ENCODE data around the gene RFPL1.

Gene RFPL1

DNA sequence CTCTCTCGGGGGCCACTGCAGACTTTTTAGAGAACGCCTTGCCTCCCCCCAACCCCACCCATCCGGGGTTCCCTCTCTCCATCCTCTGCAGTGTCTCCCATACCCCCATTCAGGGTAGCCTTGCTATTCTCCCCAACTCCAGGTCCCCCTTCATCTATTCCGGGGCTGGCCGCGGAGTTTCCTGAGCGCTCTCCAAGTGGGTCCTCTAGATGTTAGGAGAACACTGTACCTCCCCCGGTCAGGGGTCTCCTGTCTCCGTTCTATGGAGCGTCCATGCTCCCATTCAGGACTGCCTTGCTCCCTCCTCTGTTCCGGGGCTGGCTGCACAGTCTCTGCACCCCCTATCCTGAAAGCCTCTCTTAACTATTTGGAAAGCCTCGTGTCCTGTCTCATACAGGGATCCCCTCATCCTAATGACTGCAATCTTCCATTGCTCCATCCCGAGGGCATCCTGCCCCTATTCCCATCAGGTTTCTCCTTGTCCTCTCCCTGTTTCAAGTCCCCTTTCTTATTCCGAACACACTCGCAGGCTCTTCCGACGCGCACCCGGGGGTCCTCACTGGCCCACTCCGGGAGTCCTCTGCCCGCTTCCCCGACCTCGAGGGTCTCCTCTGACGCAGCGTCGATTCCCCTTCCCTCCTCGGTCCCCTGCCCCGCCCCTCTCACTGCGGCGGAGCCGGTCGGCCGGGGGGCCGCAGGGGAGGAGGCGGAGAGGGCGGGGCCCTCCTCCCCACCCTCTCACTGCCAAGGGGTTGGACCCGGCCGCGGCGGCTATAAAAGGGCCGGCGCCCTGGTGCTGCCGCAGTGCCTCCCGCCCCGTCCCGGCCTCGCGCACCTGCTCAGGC is 41.3 kb downstream of the RFPL1 start, which contains the start of gene NEFH:
Gene NEFH (plus strand): TSS at position 802 of the 845 bp plus-strand sequence. CDS start 45 bp downstream, outside the sequence.
- TF ChIP-seq, protein P1, sequence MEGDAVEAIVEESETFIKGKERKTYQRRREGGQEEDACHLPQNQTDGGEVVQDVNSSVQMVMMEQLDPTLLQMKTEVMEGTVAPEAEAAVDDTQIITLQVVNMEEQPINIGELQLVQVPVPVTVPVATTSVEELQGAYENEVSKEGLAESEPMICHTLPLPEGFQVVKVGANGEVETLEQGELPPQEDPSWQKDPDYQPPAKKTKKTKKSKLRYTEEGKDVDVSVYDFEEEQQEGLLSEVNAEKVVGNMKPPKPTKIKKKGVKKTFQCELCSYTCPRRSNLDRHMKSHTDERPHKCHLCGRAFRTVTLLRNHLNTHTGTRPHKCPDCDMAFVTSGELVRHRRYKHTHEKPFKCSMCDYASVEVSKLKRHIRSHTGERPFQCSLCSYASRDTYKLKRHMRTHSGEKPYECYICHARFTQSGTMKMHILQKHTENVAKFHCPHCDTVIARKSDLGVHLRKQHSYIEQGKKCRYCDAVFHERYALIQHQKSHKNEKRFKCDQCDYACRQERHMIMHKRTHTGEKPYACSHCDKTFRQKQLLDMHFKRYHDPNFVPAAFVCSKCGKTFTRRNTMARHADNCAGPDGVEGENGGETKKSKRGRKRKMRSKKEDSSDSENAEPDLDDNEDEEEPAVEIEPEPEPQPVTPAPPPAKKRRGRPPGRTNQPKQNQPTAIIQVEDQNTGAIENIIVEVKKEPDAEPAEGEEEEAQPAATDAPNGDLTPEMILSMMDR (conservative IDR thresholded peaks at IDR 0.05): no peak
- peak within 1 kb of the TSS; percentile 46; the same call in 1 of the 2 replicates for H3K27ac ChIP-seq

DNA sequence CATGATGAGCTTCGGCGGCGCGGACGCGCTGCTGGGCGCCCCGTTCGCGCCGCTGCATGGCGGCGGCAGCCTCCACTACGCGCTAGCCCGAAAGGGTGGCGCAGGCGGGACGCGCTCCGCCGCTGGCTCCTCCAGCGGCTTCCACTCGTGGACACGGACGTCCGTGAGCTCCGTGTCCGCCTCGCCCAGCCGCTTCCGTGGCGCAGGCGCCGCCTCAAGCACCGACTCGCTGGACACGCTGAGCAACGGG is 41.8 kb downstream of the RFPL1 start:
- TF ChIP-seq, protein P1 (conservative IDR thresholded peaks at IDR 0.05): no peak
- peak overlapping the region; percentile 46; the same call in 1 of the 2 replicates for H3K27ac ChIP-seq

DNA sequence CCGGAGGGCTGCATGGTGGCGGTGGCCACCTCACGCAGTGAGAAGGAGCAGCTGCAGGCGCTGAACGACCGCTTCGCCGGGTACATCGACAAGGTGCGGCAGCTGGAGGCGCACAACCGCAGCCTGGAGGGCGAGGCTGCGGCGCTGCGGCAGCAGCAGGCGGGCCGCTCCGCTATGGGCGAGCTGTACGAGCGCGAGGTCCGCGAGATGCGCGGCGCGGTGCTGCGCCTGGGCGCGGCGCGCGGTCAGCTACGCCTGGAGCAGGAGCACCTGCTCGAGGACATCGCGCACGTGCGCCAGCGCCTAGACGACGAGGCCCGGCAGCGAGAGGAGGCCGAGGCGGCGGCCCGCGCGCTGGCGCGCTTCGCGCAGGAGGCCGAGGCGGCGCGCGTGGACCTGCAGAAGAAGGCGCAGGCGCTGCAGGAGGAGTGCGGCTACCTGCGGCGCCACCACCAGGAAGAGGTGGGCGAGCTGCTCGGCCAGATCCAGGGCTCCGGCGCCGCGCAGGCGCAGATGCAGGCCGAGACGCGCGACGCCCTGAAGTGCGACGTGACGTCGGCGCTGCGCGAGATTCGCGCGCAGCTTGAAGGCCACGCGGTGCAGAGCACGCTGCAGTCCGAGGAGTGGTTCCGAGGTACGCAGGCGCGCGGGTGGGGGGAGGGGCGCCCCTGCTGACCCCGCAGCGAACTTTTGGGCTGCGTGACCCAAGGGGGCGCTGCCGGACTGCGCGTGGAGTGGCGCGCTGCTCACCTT is 42.3 kb downstream of the RFPL1 start:
- TF ChIP-seq, protein P1 (conservative IDR thresholded peaks at IDR 0.05): no peak
- H3K27ac ChIP-seq: peak overlapping the region; percentile 46; the same call in 1 of the 2 replicates

DNA sequence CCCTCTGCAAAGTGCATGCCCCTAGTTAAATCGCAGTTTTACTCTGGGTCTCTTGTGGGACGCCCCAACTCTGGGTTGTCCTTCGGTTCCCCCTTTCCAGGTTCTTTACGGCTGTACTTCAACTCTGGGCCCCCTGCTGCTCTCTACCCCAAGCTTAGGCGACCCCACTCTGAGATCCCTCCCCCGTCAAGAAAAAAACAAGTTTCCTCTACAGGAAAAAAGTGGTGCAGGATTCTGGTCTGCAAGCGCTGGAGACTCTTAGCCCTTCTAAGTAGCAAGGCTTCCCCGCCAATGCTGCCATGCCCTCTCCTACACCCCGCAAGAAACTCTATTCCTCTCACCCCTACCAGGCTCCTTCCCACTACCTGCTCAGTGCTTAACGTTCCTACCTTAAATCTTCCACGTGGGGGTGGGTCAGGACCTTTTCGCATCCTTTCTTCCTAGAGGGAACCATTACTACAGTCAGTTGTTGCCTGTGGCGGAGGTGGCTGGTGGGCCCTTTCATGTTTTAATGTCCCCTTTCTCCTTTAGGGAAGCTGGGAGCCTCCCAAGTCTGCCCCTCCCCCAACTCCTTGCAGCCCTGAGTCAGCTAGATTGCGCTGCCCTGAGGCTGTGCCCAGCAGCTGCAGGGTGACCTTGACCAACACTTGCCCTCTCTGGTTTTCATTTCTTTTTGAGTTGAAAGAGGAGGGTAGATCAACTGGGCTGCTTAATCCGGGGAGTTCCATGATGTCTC is 43.0 kb downstream of the RFPL1 start:
- no peak overlapping the region for H3K27ac ChIP-seq
- TF ChIP-seq, protein P1 (conservative IDR thresholded peaks at IDR 0.05): no peak

DNA sequence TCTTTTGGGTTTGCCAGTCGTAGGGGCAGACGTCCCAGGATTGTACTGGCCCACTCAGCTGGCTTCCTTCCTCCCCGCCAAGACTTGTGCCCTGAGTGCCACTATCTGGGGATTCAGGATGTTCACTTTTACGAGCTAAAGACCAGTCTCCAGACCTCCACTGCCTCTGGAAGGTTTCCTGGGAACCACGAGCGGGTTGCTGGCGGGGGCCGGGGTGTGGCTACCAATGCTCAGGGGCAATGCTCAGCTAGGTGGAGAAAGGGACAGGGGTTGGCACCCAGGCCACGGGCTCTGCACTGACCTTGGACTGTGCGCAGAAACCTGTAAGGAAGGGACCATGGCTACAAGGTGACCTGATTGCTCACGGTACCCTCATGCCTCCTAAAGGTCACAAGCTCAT is 43.9 kb downstream of the RFPL1 start:
- H3K27ac ChIP-seq: no peak overlapping the region
- TF ChIP-seq, protein P1 (conservative IDR thresholded peaks at IDR 0.05): no peak

DNA sequence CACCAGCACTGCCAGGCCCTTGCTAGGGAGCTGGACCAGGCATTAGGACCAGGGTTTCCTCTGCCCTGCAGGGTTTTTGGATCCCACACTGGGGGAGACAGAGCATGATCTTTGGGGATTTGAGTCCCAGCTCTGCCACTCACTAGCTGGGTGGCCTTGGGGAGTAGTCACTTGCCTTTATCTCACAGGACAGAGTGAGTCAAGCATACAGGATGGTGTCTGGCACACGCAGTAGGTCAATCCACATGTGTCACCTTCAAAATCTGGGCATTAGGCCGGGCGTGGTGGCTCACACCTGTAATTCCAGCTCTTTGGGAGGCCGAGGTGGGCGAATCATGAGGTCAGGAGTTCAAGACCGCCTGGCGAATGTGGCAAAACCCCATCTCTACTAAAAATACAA is 44.3 kb downstream of the RFPL1 start:
- H3K27ac ChIP-seq: no peak overlapping the region
- TF ChIP-seq, protein P1 (conservative IDR thresholded peaks at IDR 0.05): no peak

DNA sequence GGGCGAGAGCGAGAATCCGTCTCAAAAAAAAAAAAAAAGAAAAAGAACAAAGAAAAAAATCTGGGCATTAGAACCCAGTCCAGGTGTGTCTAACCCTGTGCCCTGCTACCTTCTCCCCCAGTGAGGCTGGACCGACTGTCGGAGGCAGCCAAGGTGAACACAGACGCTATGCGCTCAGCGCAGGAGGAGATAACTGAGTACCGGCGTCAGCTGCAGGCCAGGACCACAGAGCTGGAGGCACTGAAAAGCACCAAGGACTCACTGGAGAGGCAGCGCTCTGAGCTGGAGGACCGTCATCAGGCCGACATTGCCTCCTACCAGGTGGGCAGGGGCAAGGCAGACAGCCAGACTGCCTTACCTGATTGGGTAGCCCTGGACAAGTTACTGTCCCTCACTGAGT is 44.9 kb downstream of the RFPL1 start:
- H3K27ac ChIP-seq: no peak overlapping the region
- TF ChIP-seq, protein P1 (conservative IDR thresholded peaks at IDR 0.05): no peak

Measured in VCaP (cell line).